ENCODE measurements around the gene ADAMTSL2.

Gene ADAMTSL2

DNA sequence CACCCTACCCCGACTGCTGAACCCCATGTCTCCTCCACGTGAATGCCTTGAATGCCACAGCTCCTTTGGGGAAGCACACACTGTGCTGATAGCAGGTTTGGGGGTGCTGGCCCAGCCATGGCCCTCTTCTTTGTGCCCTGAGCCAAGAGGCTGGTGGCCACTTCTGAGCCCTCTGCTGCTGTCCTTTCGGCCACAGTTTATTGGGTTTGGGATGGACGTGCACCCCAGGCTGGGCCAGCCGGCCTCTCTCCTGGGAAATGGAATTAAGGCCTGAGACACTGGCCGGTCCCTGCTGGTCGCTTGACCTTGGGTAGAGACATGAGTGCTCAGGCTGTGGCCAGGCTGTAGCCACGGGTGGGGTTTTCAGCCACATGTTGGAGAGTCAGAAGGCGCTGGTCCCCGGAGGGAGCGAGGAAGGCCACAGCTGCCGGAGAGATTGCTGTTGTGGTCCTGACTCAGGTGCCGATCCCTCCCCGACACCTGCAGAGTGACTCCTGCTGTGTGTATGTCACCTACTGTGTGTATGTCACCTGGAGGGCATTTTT is 48.1 kb downstream of the ADAMTSL2 start:
- TF ChIP-seq GABPA (IDR thresholded peaks at IDR 0.05; ENCODE audit: low read depth), result no peak
- no peak for TF ChIP-seq CTCF (IDR thresholded peaks at IDR 0.05; ENCODE audit: insufficient read depth, low read length)
- no peak for TF ChIP-seq POLR2AphosphoS5 (IDR thresholded peaks at IDR 0.05; ENCODE audit: low read depth)
- TF ChIP-seq, protein P1, sequence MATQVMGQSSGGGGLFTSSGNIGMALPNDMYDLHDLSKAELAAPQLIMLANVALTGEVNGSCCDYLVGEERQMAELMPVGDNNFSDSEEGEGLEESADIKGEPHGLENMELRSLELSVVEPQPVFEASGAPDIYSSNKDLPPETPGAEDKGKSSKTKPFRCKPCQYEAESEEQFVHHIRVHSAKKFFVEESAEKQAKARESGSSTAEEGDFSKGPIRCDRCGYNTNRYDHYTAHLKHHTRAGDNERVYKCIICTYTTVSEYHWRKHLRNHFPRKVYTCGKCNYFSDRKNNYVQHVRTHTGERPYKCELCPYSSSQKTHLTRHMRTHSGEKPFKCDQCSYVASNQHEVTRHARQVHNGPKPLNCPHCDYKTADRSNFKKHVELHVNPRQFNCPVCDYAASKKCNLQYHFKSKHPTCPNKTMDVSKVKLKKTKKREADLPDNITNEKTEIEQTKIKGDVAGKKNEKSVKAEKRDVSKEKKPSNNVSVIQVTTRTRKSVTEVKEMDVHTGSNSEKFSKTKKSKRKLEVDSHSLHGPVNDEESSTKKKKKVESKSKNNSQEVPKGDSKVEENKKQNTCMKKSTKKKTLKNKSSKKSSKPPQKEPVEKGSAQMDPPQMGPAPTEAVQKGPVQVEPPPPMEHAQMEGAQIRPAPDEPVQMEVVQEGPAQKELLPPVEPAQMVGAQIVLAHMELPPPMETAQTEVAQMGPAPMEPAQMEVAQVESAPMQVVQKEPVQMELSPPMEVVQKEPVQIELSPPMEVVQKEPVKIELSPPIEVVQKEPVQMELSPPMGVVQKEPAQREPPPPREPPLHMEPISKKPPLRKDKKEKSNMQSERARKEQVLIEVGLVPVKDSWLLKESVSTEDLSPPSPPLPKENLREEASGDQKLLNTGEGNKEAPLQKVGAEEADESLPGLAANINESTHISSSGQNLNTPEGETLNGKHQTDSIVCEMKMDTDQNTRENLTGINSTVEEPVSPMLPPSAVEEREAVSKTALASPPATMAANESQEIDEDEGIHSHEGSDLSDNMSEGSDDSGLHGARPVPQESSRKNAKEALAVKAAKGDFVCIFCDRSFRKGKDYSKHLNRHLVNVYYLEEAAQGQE (IDR thresholded peaks at IDR 0.05; ENCODE audit: insufficient replicate concordance, low read depth), result no peak
- TF ChIP-seq SPI1 (IDR thresholded peaks at IDR 0.05; ENCODE audit: borderline replicate concordance, low read depth), result no peak
- Histone ChIP-seq H3K4me3 (replicated peaks; ENCODE audit: insufficient read depth, low read length) (no peak overlapping the region), H3K27me3 (ENCODE audit: insufficient read depth, poor library complexity, severe bottlenecking) (peaks cover 52% of the 10 kb centered on the region), H3K27ac (replicated peaks) (no peak overlapping the region)
- no peak for DNase-seq (ENCODE audit: low read depth in 1 of 2, low spot score in 1 of 2)

DNA sequence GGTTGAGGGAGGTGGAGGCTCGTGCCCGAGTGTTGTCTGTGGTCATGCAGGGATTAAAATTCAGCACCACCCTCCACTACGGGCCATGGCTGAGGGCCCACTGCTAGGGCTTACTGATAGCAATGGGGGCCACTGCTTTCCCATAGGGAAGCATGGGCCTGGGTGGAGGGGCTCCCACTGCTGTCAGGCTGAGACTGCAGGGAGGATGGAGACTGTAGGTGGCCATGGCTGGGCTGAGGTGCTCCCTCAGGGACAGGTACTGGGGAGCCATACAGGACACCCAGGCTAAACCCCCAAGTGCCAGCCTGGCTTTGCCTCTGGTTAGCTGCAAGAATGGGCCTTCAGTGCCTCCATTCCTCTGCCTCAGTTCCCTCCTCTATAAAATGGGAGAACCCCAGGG is 48.6 kb downstream of the ADAMTSL2 start:
- H3K4me3 ChIP-seq (replicated peaks; ENCODE audit: insufficient read depth, low read length), result no peak overlapping the region
- H3K27ac ChIP-seq (replicated peaks), result no peak overlapping the region
- no peak for DNase-seq (ENCODE audit: low read depth in 1 of 2, low spot score in 1 of 2)
- H3K27me3 ChIP-seq (ENCODE audit: insufficient read depth, poor library complexity, severe bottlenecking), result peaks cover 50% of the 10 kb centered on the region
- TF ChIP-seq GABPA (IDR thresholded peaks at IDR 0.05; ENCODE audit: low read depth), result no peak
- TF ChIP-seq, protein P1 (IDR thresholded peaks at IDR 0.05; ENCODE audit: insufficient replicate concordance, low read depth), result no peak
- TF ChIP-seq CTCF (IDR thresholded peaks at IDR 0.05; ENCODE audit: insufficient read depth, low read length), result no peak
- no peak for TF ChIP-seq SPI1 (IDR thresholded peaks at IDR 0.05; ENCODE audit: borderline replicate concordance, low read depth)
- no peak for TF ChIP-seq POLR2AphosphoS5 (IDR thresholded peaks at IDR 0.05; ENCODE audit: low read depth)

- H3K27me3 ChIP-seq (ENCODE audit: insufficient read depth, poor library complexity, severe bottlenecking), result peaks cover 47% of the 10 kb centered on the region
- no peak overlapping the region for H3K27ac ChIP-seq (replicated peaks)
- TF ChIP-seq, protein P1 (IDR thresholded peaks at IDR 0.05; ENCODE audit: insufficient replicate concordance, low read depth), result no peak
- TF ChIP-seq SPI1 (IDR thresholded peaks at IDR 0.05; ENCODE audit: borderline replicate concordance, low read depth), result no peak
- no peak for TF ChIP-seq CTCF (IDR thresholded peaks at IDR 0.05; ENCODE audit: insufficient read depth, low read length)
- TF ChIP-seq POLR2AphosphoS5 (IDR thresholded peaks at IDR 0.05; ENCODE audit: low read depth), result no peak
- TF ChIP-seq GABPA (IDR thresholded peaks at IDR 0.05; ENCODE audit: low read depth), result no peak
- H3K4me3 ChIP-seq (replicated peaks; ENCODE audit: insufficient read depth, low read length), result no peak overlapping the region
- DNase-seq (ENCODE audit: low read depth in 1 of 2, low spot score in 1 of 2), result no peak
These were observed 49.1 kb downstream of the ADAMTSL2 start for GRCh38 chr9:133583586-133583985.

Data from HL-60 (cell line).